ENCODE measurements around the gene RNF213.

Gene RNF213

GRCh38 chr17:80444644-80444979 is 184.0 kb downstream of the RNF213 start:
- Histone ChIP-seq H3K36me3 (ENCODE audit: control insufficient read depth in 1 of 2, insufficient read depth in 2 of 2, low read length in 2 of 2) (peaks cover 0 to 8% of the 10 kb centered on the region in 2 donors), H3K27me3 (ENCODE audit: low read depth, low read length) (no peaks in the 10 kb centered on the region), H3K4me1 (ENCODE audit: control insufficient read depth in 1 of 2, insufficient read depth in 2 of 2, low read length in 2 of 2) (no peaks in the 10 kb centered on the region), H3K27ac (ENCODE audit: low read length) (no peak overlapping the region), H3K9me3 (ENCODE audit: control insufficient read depth in 1 of 2, low read length in 2 of 2) (no peaks in the 10 kb centered on the region), H3K4me3 (ENCODE audit: low read depth in 1 of 2, low read length in 2 of 2) (no peak overlapping the region)

GRCh38 chr17:80445007-80445725 is 184.5 kb downstream of the RNF213 start:
- H3K27ac ChIP-seq (ENCODE audit: low read length) = no peak overlapping the region
- H3K9me3 ChIP-seq (ENCODE audit: control insufficient read depth in 1 of 2, low read length in 2 of 2) = no peaks in the 10 kb centered on the region
- no peaks in the 10 kb centered on the region for H3K4me1 ChIP-seq (ENCODE audit: control insufficient read depth in 1 of 2, insufficient read depth in 2 of 2, low read length in 2 of 2)
- H3K4me3 ChIP-seq (ENCODE audit: low read depth in 1 of 2, low read length in 2 of 2) = no peak overlapping the region
- no peaks in the 10 kb centered on the region for H3K27me3 ChIP-seq (ENCODE audit: low read depth, low read length)
- peaks cover 0 to 8% of the 10 kb centered on the region in 2 donors for H3K36me3 ChIP-seq (ENCODE audit: control insufficient read depth in 1 of 2, insufficient read depth in 2 of 2, low read length in 2 of 2)

GRCh38 chr17:80445726-80446110 is 185.1 kb downstream of the RNF213 start:
- peaks cover 0 to 8% of the 10 kb centered on the region in 2 donors for H3K36me3 ChIP-seq (ENCODE audit: control insufficient read depth in 1 of 2, insufficient read depth in 2 of 2, low read length in 2 of 2)

GRCh38 chr17:80446645-80447405 is 186.2 kb downstream of the RNF213 start:
- no peaks in the 10 kb centered on the region for H3K27me3 ChIP-seq (ENCODE audit: low read depth, low read length)
- H3K27ac ChIP-seq (ENCODE audit: low read length) = no peak overlapping the region
- peaks cover 0 to 4% of the 10 kb centered on the region in 2 donors for H3K36me3 ChIP-seq (ENCODE audit: control insufficient read depth in 1 of 2, insufficient read depth in 2 of 2, low read length in 2 of 2)
- no peak overlapping the region for H3K4me3 ChIP-seq (ENCODE audit: low read depth in 1 of 2, low read length in 2 of 2)
- no peaks in the 10 kb centered on the region for H3K9me3 ChIP-seq (ENCODE audit: control insufficient read depth in 1 of 2, low read length in 2 of 2)
- peaks cover 0 to 5% of the 10 kb centered on the region in 2 donors for H3K4me1 ChIP-seq (ENCODE audit: control insufficient read depth in 1 of 2, insufficient read depth in 2 of 2, low read length in 2 of 2)

More at GRCh38 chr17:80445726-80446110, 185.1 kb downstream of the RNF213 start:
- Histone ChIP-seq H3K27me3 (ENCODE audit: low read depth, low read length) (no peaks in the 10 kb centered on the region), H3K4me1 (ENCODE audit: control insufficient read depth in 1 of 2, insufficient read depth in 2 of 2, low read length in 2 of 2) (peaks cover 0 to 4% of the 10 kb centered on the region in 2 donors), H3K9me3 (ENCODE audit: control insufficient read depth in 1 of 2, low read length in 2 of 2) (no peaks in the 10 kb centered on the region), H3K4me3 (ENCODE audit: low read depth in 1 of 2, low read length in 2 of 2) (no peak overlapping the region), H3K27ac (ENCODE audit: low read length) (no peak overlapping the region)

GRCh38 chr17:80447790-80448189 is 187.1 kb downstream of the RNF213 start:
- Histone ChIP-seq H3K27me3 (ENCODE audit: low read depth, low read length) (no peaks in the 10 kb centered on the region), H3K4me1 (ENCODE audit: control insufficient read depth in 1 of 2, insufficient read depth in 2 of 2, low read length in 2 of 2) (peaks cover 0 to 5% of the 10 kb centered on the region in 2 donors), H3K9me3 (ENCODE audit: control insufficient read depth in 1 of 2, low read length in 2 of 2) (no peaks in the 10 kb centered on the region), H3K36me3 (ENCODE audit: control insufficient read depth in 1 of 2, insufficient read depth in 2 of 2, low read length in 2 of 2) (no peaks in the 10 kb centered on the region), H3K27ac (ENCODE audit: low read length) (no peak overlapping the region), H3K4me3 (ENCODE audit: low read depth in 1 of 2, low read length in 2 of 2) (no peak overlapping the region)

All from muscle layer of duodenum (tissue), 2 donors.